IPS-NIHi7 (cell line): ENCODE results near the gene RABL2B.

Experiments
- DNase-seq: peaks from one replicate; pipeline ENCODE4 v3.0.0; 2012; ENCODE audit warnings: mixed read lengths; ENCODE audit errors: extremely low spot score

Gene RABL2B

GRCh38 chr22:50738649-50739227, 44.7 kb downstream of the RABL2B start:
- no peak for DNase-seq

- no peak for DNase-seq
Observed at GRCh38 chr22:50737728-50738648, 45.4 kb downstream of the RABL2B start, which contains the start of gene ACR. TSS of gene ACR (plus strand) at chr22:50738204. CDS start at chr22:50738236, 32 bp downstream.

GRCh38 chr22:50735739-50736030, 47.8 kb downstream of the RABL2B start:
- no peak for DNase-seq

- DNase-seq, result no peak
Observed at GRCh38 chr22:50734986-50735738, 48.3 kb downstream of the RABL2B start.

GRCh38 chr22:50734343-50734771, 49.1 kb downstream of the RABL2B start:
- DNase-seq, result no peak

GRCh38 chr22:50733521-50734342, 49.7 kb downstream of the RABL2B start:
- DNase-seq, result no peak

GRCh38 chr22:50732681-50733080, 50.8 kb downstream of the RABL2B start:
- no peak for DNase-seq

- DNase-seq, result peak; percentile 72
Observed at GRCh38 chr22:50731811-50732624, 51.4 kb downstream of the RABL2B start.

- no peak for DNase-seq
Observed at GRCh38 chr22:50730941-50731661, 52.3 kb downstream of the RABL2B start.

- DNase-seq, result no peak
Observed at GRCh38 chr22:50730013-50730891, 53.2 kb downstream of the RABL2B start.

- no peak for DNase-seq
Observed at GRCh38 chr22:50729391-50730012, 53.9 kb downstream of the RABL2B start.

GRCh38 chr22:50728523-50728931, 54.9 kb downstream of the RABL2B start:
- no peak for DNase-seq

- DNase-seq, result no peak
Observed at GRCh38 chr22:50727678-50728522, 55.5 kb downstream of the RABL2B start.

- DNase-seq, result no peak
Observed at GRCh38 chr22:50726643-50727340, 56.6 kb downstream of the RABL2B start.

GRCh38 chr22:50725597-50725996, 57.8 kb downstream of the RABL2B start:
- no peak for DNase-seq

- DNase-seq, result no peak
Observed at GRCh38 chr22:50724616-50725015, 58.8 kb downstream of the RABL2B start.

- DNase-seq, result no peak
Observed at GRCh38 chr22:50723991-50724390, 59.4 kb downstream of the RABL2B start.
